GM23338 (cell line): ENCODE measurements around the gene CDH23. TPM values are rescaled to one million over a fixed set of nuclear protein-coding genes. Genes with fewer than 3 reads are reported as not detected.

Experiments
- ATAC-seq: fragments of 200-7000 bp; cut with Tn5 transposase; 3 replicates; pipeline ENCODE4 v1.9.1; 2020
- DNase-seq: peaks from one replicate; pipeline ENCODE4 v3.0.0-alpha.2; 2015; ENCODE audit warnings: low spot score
- H2AFZ ChIP-seq: fragments of 200-600 bp; sonication (generic); 2 replicates; pipeline ENCODE4 v1.8.0; 2016; ENCODE audit warnings: antibody characterized with exemption, mild to moderate bottlenecking, moderate library complexity
- H3F3A ChIP-seq: fragments of 200-600 bp; sonication (generic); replicated peaks from 2 replicates; pipeline ENCODE4 v1.8.0; 2017; ENCODE audit warnings: antibody characterized with exemption, mixed run types, low read depth
- H3K27ac ChIP-seq: fragments of 200-600 bp; sonication (generic); 2 replicates; pipeline ENCODE4 v1.6.1; 2016; ENCODE audit warnings: low read depth
- H3K27me3 ChIP-seq: fragments of 200-600 bp; sonication (generic); 2 replicates; pipeline ENCODE4 v1.8.0; 2016; ENCODE audit warnings: mild to moderate bottlenecking, mixed run types, moderate library complexity; ENCODE audit not compliant: insufficient read depth
- H3K36me3 ChIP-seq: fragments of 200-600 bp; sonication (generic); 2 replicates; pipeline ENCODE4 v1.8.0; 2016; ENCODE audit warnings: mild to moderate bottlenecking; ENCODE audit not compliant: insufficient read depth
- H3K4me1 ChIP-seq: fragments of 200-600 bp; sonication (generic); 2 replicates; pipeline ENCODE4 v1.8.0; 2016; ENCODE audit warnings: mild to moderate bottlenecking, moderate library complexity; ENCODE audit not compliant: insufficient read depth
- H3K4me2 ChIP-seq: fragments of 200-600 bp; sonication (generic); 2 replicates; pipeline ENCODE4 v1.7.1; 2017; ENCODE audit warnings: mixed run types
- H3K4me3 ChIP-seq: fragments of 200-600 bp; sonication (generic); 2 replicates; pipeline ENCODE4 v1.6.1; 2016; ENCODE audit warnings: mixed run types
- H3K79me2 ChIP-seq: fragments of 200-600 bp; sonication (generic); replicated peaks from 2 replicates; pipeline ENCODE4 v1.8.0; 2017; ENCODE audit warnings: mild to moderate bottlenecking; ENCODE audit not compliant: insufficient read depth
- H3K9me2 ChIP-seq: fragments of 200-600 bp; sonication (generic); 2 replicates; pipeline ENCODE4 v1.8.0; 2017; ENCODE audit not compliant: insufficient read depth
- H4K20me1 ChIP-seq: fragments of 200-600 bp; sonication (generic); replicated peaks from 2 replicates; pipeline ENCODE4 v1.8.0; 2017; ENCODE audit warnings: mild to moderate bottlenecking; ENCODE audit not compliant: insufficient read depth
- H3K27ac Mint-ChIP-seq: 2 replicates; pipeline ENCODE4 v1.8.0; 2020; ENCODE audit warnings: inconsistent platforms, mild to moderate bottlenecking, moderate library complexity, mixed read lengths
- H3K27me3 Mint-ChIP-seq: 3 replicates; pipeline ENCODE4 v1.8.0; 2022; ENCODE audit warnings: low read depth, mild to moderate bottlenecking, moderate library complexity, mixed read lengths, inconsistent platforms; ENCODE audit not compliant: insufficient read depth, poor library complexity
- H3K36me3 Mint-ChIP-seq: 3 replicates; pipeline ENCODE4 v1.8.0; 2021; ENCODE audit warnings: low read depth, mild to moderate bottlenecking, inconsistent platforms, moderate library complexity, mixed read lengths
- H3K4me1 Mint-ChIP-seq: 3 replicates; pipeline ENCODE4 v1.8.0; 2020; ENCODE audit warnings: mild to moderate bottlenecking, inconsistent platforms, mixed read lengths
- H3K4me3 Mint-ChIP-seq: 3 replicates; pipeline ENCODE4 v1.8.0; 2021; ENCODE audit warnings: moderate library complexity, mild to moderate bottlenecking, inconsistent platforms, mixed read lengths
- H3K9me3 Mint-ChIP-seq: 3 replicates; pipeline ENCODE4 v1.8.0; 2020; ENCODE audit warnings: moderate library complexity, mild to moderate bottlenecking, inconsistent platforms, mixed read lengths
- ETS1 ChIP-seq: IDR thresholded peaks from 2 replicates; pipeline ENCODE4 v1.6.1; 2016; ENCODE audit warnings: antibody characterized with exemption
- EZH2 ChIP-seq: fragments of 200-600 bp; sonication (generic); IDR thresholded peaks from one replicate; pipeline ENCODE4 v1.8.0; 2017; ENCODE audit warnings: antibody characterized with exemption, mild to moderate bottlenecking, low read depth; ENCODE audit not compliant: unreplicated experiment
- JUNB ChIP-seq: IDR thresholded peaks from one replicate; pipeline ENCODE4 v1.6.1; 2016; ENCODE audit warnings: antibody characterized with exemption; ENCODE audit not compliant: unreplicated experiment
- NANOG ChIP-seq: IDR thresholded peaks from 2 replicates; pipeline ENCODE4 v1.6.1; 2016; ENCODE audit warnings: antibody characterized with exemption, borderline replicate concordance
- POLR2AphosphoS5 ChIP-seq: IDR thresholded peaks from 2 replicates; pipeline ENCODE4 v1.6.1; 2016; ENCODE audit warnings: antibody characterized with exemption, low read depth
- REST ChIP-seq: IDR thresholded peaks from one replicate; pipeline ENCODE4 v1.6.1; 2018; ENCODE audit warnings: antibody characterized with exemption; ENCODE audit not compliant: unreplicated experiment
- STAT1 ChIP-seq: IDR thresholded peaks from one replicate; pipeline ENCODE4 v1.6.1; 2016; ENCODE audit warnings: antibody characterized with exemption; ENCODE audit not compliant: unreplicated experiment
- ZNF114 ChIP-seq: fragments of 250-450 bp; sonication (Bioruptor Pico); IDR thresholded peaks from 2 replicates; pipeline ENCODE4 v1.5.0; 2020; ENCODE audit warnings: mild to moderate bottlenecking, moderate library complexity
- ZNF331 ChIP-seq: fragments of 250-450 bp; sonication (Bioruptor Pico); IDR thresholded peaks from 2 replicates; pipeline ENCODE4 v1.5.0; 2020; ENCODE audit warnings: low read depth, mild to moderate bottlenecking, moderate library complexity
- polyA plus RNA-seq: library from polyadenylated mRNA; unstranded; fragments of >200 nt; fragmentation: Nextera tagmentation; extraction: Ambion mirVana; gene quantifications from 2 replicates; pipeline ENCODE4 v1.2.1, GENCODE V29; 2016
- total RNA-seq: library from RNA; depleted of rRNA; stranded (reverse); fragments of >200 nt; shearing (Covaris generic); gene quantifications from 2 replicates; pipeline ENCODE4 v1.2.3, GENCODE V29; 2014
- TF ChIP-seq, protein P1 (sequence below): fragments of 250-450 bp; sonication (Bioruptor Pico); IDR thresholded peaks from 2 replicates; pipeline ENCODE4 v1.5.0; 2020; ENCODE audit warnings: mild to moderate bottlenecking, moderate library complexity

The CDH23 gene
- total and polyA plus RNA-seq, 2 experiments from 2014 or later, result 0.95 to 4.3 TPM

- Histone ChIP-seq H3K9me2 (no peaks in the 10 kb centered on the region), H3F3A (no peaks in the 10 kb centered on the region), H3K27me3 (no peaks in the 10 kb centered on the region), H3K4me3 (no peak overlapping the region), H3K27ac (no peak overlapping the region), H3K4me2 (no peak overlapping the region), H4K20me1 (no peaks in the 10 kb centered on the region), H3K79me2 (no peaks in the 10 kb centered on the region), H2AFZ (no peak overlapping the region), H3K4me1 (no peaks in the 10 kb centered on the region), H3K36me3 (no peaks in the 10 kb centered on the region; the same call in 1 of the 2 replicates)
- no peak overlapping the region for H3K4me3 Mint-ChIP-seq
- TF ChIP-seq ZNF114 (CRISPR knock-in tag), result no peak
- no peak for TF ChIP-seq ETS1
- no peak for TF ChIP-seq REST
- no peak for TF ChIP-seq EZH2
- TF ChIP-seq POLR2AphosphoS5, result no peak
- no peak for TF ChIP-seq NANOG
- TF ChIP-seq, protein P1, sequence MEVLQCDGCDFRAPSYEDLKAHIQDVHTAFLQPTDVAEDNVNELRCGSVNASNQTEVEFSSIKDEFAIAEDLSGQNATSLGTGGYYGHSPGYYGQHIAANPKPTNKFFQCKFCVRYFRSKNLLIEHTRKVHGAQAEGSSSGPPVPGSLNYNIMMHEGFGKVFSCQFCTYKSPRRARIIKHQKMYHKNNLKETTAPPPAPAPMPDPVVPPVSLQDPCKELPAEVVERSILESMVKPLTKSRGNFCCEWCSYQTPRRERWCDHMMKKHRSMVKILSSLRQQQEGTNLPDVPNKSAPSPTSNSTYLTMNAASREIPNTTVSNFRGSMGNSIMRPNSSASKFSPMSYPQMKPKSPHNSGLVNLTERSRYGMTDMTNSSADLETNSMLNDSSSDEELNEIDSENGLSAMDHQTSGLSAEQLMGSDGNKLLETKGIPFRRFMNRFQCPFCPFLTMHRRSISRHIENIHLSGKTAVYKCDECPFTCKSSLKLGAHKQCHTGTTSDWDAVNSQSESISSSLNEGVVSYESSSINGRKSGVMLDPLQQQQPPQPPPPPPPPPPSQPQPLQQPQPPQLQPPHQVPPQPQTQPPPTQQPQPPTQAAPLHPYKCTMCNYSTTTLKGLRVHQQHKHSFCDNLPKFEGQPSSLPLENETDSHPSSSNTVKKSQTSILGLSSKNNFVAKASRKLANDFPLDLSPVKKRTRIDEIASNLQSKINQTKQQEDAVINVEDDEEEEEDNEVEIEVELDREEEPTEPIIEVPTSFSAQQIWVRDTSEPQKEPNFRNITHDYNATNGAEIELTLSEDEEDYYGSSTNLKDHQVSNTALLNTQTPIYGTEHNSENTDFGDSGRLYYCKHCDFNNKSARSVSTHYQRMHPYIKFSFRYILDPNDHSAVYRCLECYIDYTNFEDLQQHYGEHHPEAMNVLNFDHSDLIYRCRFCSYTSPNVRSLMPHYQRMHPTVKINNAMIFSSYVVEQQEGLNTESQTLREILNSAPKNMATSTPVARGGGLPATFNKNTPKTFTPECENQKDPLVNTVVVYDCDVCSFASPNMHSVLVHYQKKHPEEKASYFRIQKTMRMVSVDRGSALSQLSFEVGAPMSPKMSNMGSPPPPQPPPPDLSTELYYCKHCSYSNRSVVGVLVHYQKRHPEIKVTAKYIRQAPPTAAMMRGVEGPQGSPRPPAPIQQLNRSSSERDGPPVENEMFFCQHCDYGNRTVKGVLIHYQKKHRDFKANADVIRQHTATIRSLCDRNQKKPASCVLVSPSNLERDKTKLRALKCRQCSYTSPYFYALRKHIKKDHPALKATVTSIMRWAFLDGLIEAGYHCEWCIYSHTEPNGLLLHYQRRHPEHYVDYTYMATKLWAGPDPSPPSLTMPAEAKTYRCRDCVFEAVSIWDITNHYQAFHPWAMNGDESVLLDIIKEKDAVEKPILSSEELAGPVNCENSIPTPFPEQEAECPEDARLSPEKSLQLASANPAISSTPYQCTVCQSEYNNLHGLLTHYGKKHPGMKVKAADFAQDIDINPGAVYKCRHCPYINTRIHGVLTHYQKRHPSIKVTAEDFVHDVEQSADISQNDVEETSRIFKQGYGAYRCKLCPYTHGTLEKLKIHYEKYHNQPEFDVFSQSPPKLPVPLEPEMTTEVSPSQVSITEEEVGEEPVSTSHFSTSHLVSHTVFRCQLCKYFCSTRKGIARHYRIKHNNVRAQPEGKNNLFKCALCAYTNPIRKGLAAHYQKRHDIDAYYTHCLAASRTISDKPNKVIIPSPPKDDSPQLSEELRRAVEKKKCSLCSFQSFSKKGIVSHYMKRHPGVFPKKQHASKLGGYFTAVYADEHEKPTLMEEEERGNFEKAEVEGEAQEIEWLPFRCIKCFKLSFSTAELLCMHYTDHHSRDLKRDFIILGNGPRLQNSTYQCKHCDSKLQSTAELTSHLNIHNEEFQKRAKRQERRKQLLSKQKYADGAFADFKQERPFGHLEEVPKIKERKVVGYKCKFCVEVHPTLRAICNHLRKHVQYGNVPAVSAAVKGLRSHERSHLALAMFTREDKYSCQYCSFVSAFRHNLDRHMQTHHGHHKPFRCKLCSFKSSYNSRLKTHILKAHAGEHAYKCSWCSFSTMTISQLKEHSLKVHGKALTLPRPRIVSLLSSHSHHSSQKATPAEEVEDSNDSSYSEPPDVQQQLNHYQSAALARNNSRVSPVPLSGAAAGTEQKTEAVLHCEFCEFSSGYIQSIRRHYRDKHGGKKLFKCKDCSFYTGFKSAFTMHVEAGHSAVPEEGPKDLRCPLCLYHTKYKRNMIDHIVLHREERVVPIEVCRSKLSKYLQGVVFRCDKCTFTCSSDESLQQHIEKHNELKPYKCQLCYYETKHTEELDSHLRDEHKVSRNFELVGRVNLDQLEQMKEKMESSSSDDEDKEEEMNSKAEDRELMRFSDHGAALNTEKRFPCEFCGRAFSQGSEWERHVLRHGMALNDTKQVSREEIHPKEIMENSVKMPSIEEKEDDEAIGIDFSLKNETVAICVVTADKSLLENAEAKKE, result no peak
- TF ChIP-seq JUNB, result no peak
- no peak for TF ChIP-seq ZNF331 (CRISPR knock-in tag)
- TF ChIP-seq STAT1, result no peak
- H3K4me1 Mint-ChIP-seq, result peaks cover 4% of the 10 kb centered on the region; the same call in 2 of the 3 replicates
- DNase-seq, result no peak
- H3K27me3 Mint-ChIP-seq, result peaks cover 3% of the 10 kb centered on the region
- no peaks in the 10 kb centered on the region; the same call in 2 of the 3 replicates for H3K9me3 Mint-ChIP-seq
- peaks cover 13% of the 10 kb centered on the region; the same call in 2 of the 3 replicates for H3K36me3 Mint-ChIP-seq
- no peak overlapping the region for H3K27ac Mint-ChIP-seq
- ATAC-seq, result no peak
Observed at GRCh38 chr10:71357792-71358265, 38.9 kb upstream of the CDH23 start.
